Kidney epithelial cell (primary cell): ENCODE measurements around the gene SCARB1. TPM values are rescaled to one million over a fixed set of nuclear protein-coding genes. Genes with fewer than 3 reads are reported as not detected.

ENCODE experiments used
- DNase-seq: peaks from one replicate; pipeline ENCODE4 v3.0.0-alpha.2; 2010; ENCODE audit warnings: low read depth
- H3K27me3 ChIP-seq: 2 replicates; pipeline ENCODE4 v1.6.0; 2011; ENCODE audit warnings: low read length; ENCODE audit not compliant: control insufficient read depth, insufficient read depth
- H3K36me3 ChIP-seq: 2 replicates; pipeline ENCODE4 v1.5.1; 2011; ENCODE audit warnings: low read length; ENCODE audit not compliant: control insufficient read depth, insufficient read depth
- H3K4me3 ChIP-seq: 2 replicates; pipeline ENCODE4 v1.5.1; 2011; ENCODE audit warnings: low read depth, mild to moderate bottlenecking, control low read depth, low read length
- CTCF ChIP-seq: IDR thresholded peaks from 2 replicates; pipeline ENCODE4 v1.5.1; 2011; ENCODE audit warnings: mild to moderate bottlenecking, moderate library complexity, low read length, control low read depth, inconsistent platforms; ENCODE audit not compliant: insufficient read depth, poor library complexity, severe bottlenecking
- total RNA-seq: library from RNA; depleted of rRNA; stranded (reverse); fragments of >200 nt; gene quantifications from 2 replicates; pipeline ENCODE4 v1.2.3, GENCODE V29; 2015

The SCARB1 gene
- total RNA-seq, 1 donor from 2014 or later: 30.0 TPM

- no peak for DNase-seq
- Histone ChIP-seq H3K36me3 (no peaks in the 10 kb centered on the region), H3K27me3 (no peaks in the 10 kb centered on the region), H3K4me3 (no peak overlapping the region)
- TF ChIP-seq CTCF: no peak
Measured at GRCh38 chr12:124759841-124760503, 103.7 kb downstream of the SCARB1 start.

GRCh38 chr12:124758266-124759220 is 105.1 kb downstream of the SCARB1 start:
- no peaks in the 10 kb centered on the region for H3K36me3 ChIP-seq
- H3K27me3 ChIP-seq: no peaks in the 10 kb centered on the region
- DNase-seq: no peak
- no peak overlapping the region for H3K4me3 ChIP-seq
- TF ChIP-seq CTCF: no peak

- no peak for DNase-seq
- Histone ChIP-seq H3K36me3 (no peaks in the 10 kb centered on the region), H3K4me3 (no peak overlapping the region), H3K27me3 (no peaks in the 10 kb centered on the region)
- no peak for TF ChIP-seq CTCF
Measured at GRCh38 chr12:124757329-124757728, 106.3 kb downstream of the SCARB1 start.

- no peak for TF ChIP-seq CTCF
- Histone ChIP-seq H3K4me3 (no peak overlapping the region), H3K27me3 (no peaks in the 10 kb centered on the region), H3K36me3 (no peaks in the 10 kb centered on the region)
- DNase-seq: no peak
Measured at GRCh38 chr12:124756760-124757159, 106.9 kb downstream of the SCARB1 start.

- TF ChIP-seq CTCF: no peak
- Histone ChIP-seq H3K36me3 (no peaks in the 10 kb centered on the region), H3K4me3 (no peak overlapping the region), H3K27me3 (no peaks in the 10 kb centered on the region)
- DNase-seq: no peak
Measured at GRCh38 chr12:124756166-124756565, 107.5 kb downstream of the SCARB1 start.
